Measurements from ENCODE around the gene GLA. TPM values are rescaled to one million over a fixed set of nuclear protein-coding genes. Genes with fewer than 3 reads are reported as not detected.

Gene GLA
- total and polyA plus RNA-seq, 3 donors from 2014 or later: 12.5 to 17.9 (median 16.2) TPM

GRCh38 chrX:101349193-101349562 is 58.5 kb downstream of the GLA start:
- DNase-seq: no peak
- intact Hi-C loops (cut with DNase I; ENCODE audit: low total_unique reads): no loop called here
- Histone ChIP-seq H3K9me3 (no peaks in the 10 kb centered on the region), H3K27me3 (no peaks in the 10 kb centered on the region), H3K36me3 (ENCODE audit: low read depth, missing control alignments) (no peaks in the 10 kb centered on the region), H3K4me3 (peak overlapping the region; percentile 63 to 74), H3K4me1 (no peaks in the 10 kb centered on the region), H3K27ac (peak overlapping the region in 1 of 2 donors; percentile 81)
- TF ChIP-seq CTCF (IDR thresholded peaks at IDR 0.05) (no peak), POLR2A (IDR thresholded peaks at IDR 0.05) (no peak)
- WGBS, 2 donors: 14 to 30% methylated on average over 4 of the region's 4 CpGs

DNA sequence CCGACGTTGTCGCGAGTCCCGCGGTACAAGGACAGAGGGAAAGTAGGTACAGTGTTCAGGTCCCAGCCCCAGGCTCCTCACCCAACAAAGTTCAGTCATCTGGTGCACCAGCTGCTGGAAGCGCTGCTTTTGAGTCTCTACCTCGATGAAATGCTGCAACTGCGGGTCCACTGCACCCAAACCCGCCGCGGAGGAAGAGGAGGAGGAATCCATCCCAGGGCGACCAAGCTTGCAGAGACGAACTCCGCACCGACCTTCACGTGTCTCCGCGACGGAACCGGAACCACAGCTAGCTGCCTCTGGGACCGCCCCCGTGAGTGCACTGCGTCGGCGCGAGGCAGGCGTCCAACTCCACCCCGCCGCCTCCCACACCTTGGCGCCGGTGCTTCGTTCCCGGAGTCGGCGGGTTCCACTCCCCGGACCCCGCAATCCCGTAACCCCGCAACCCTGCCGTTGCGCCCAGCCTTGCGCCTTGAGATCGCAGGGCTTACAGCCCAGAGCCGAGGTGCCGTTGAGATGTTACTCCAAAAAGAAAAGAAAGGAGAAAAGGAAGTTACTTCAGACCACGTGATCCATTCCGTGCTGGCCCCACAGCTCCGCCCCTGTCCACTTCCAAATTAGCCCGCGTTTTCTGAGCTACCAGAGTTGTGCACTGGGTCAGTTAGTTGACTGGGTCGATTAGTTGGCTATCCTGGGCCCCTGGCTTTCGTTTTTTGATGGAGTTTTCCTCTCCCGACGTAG is 59.1 kb downstream of the GLA start, which contains the start of gene TIMM8A:
Gene TIMM8A, minus strand, starts transcription at position 291 of the 741 bp plus-strand sequence. Its CDS starts 78 bp downstream, at position 213.
- WGBS, 2 donors: 0% methylated on average over 12 to 41 of the region's 55 CpGs
- H3K27ac ChIP-seq: peak within 1 kb of the TSS; percentile 81 to 84
- no peaks in the 10 kb centered on the region for H3K4me1 ChIP-seq
- peak; percentile 87 for DNase-seq
- intact Hi-C loops (cut with DNase I; ENCODE audit: low total_unique reads): no loop called here
- no peaks in the 10 kb centered on the region for H3K9me3 ChIP-seq
- peak within 1 kb of the TSS; percentile 63 to 74 for H3K4me3 ChIP-seq
- TF ChIP-seq POLR2A (IDR thresholded peaks at IDR 0.05): no peak
- TF ChIP-seq CTCF (IDR thresholded peaks at IDR 0.05): no peak
- no peaks in the 10 kb centered on the region for H3K36me3 ChIP-seq (ENCODE audit: low read depth, missing control alignments)
- no peaks in the 10 kb centered on the region for H3K27me3 ChIP-seq

DNA sequence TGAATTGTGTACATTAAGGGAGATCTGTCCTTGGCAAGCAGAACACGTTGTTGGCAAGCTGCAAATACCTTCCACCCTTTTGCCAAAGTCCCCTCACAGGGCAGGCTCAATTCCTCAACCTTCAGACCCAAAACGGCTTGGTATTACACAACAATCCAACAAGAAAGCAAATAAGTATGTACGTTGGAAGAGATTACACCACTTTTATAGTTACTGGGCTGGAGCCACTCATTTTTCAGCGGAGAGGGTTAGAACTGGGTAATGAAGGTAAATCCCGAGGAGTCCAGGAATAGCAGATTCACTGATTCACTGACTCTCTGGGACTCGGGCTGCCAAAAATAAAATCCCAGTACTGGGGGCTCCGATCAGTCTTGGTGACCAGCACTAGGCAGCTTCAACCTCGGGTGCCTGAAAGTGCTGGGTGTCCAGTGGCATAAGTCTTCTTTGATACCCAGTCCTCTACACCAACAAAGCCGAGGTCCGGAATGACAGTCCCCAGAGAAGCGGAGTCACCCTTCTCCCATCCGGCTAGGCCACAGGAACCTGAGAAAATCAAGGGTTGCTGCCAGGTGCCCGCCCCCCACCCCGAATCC is 59.8 kb downstream of the GLA start:
- TF ChIP-seq POLR2A (IDR thresholded peaks at IDR 0.05) (no peak), CTCF (IDR thresholded peaks at IDR 0.05) (no peak)
- no peaks in the 10 kb centered on the region for H3K27me3 ChIP-seq
- no peaks in the 10 kb centered on the region for H3K9me3 ChIP-seq
- intact Hi-C loops (cut with DNase I; ENCODE audit: low total_unique reads): no loop called here
- peak; percentile 15 for DNase-seq
- H3K4me3 ChIP-seq: peak overlapping the region; percentile 63 to 74
- no peaks in the 10 kb centered on the region for H3K36me3 ChIP-seq (ENCODE audit: low read depth, missing control alignments)
- peak overlapping the region in 1 of 2 donors; percentile 81 for H3K27ac ChIP-seq
- 0 to 3% methylated on average over 8 to 10 of the region's 14 CpGs for WGBS, 2 donors
- H3K4me1 ChIP-seq: no peaks in the 10 kb centered on the region

Other genes starting within 250 kb of the GLA start
- 1 to 10 TPM; 1.6 to 1.7 TPM for gene DRP2, start 188.1 kb downstream of the GLA start, total RNA-seq
- gene DRP2, start 188.1 kb downstream of the GLA start, polyA plus RNA-seq (ENCODE audit: insufficient read depth, low read depth, low replicate concordance): 0.82 TPM
- 10 to 100 TPM; 80.1 to 86.0 TPM for gene TAF7L, start 116.6 kb downstream of the GLA start, total RNA-seq
- gene TAF7L, start 116.6 kb downstream of the GLA start, polyA plus RNA-seq (ENCODE audit: insufficient read depth, low read depth, low replicate concordance): 50.0 TPM
- gene TIMM8A, start 59.2 kb downstream of the GLA start, total RNA-seq: 10 to 100 TPM in 1 of 2 donors, 1 to 10 TPM in 1; 9.3 to 11.1 TPM
- gene TIMM8A, start 59.2 kb downstream of the GLA start, polyA plus RNA-seq (ENCODE audit: insufficient read depth, low read depth, low replicate concordance): 8.2 TPM
- gene BTK, start 21.7 kb downstream of the GLA start, total RNA-seq: 1 to 10 TPM; 3.6 to 6.9 TPM
- 3.9 TPM for gene BTK, start 21.7 kb downstream of the GLA start, polyA plus RNA-seq (ENCODE audit: insufficient read depth, low read depth, low replicate concordance)
- gene RPL36A, start 16.9 kb downstream of the GLA start, total RNA-seq: 100 to 1,000 TPM; 177 to 507 TPM
- gene RPL36A, start 16.9 kb downstream of the GLA start, polyA plus RNA-seq (ENCODE audit: insufficient read depth, low read depth, low replicate concordance): 619 TPM
- gene HNRNPH2, start 297 bp upstream of the GLA start, total RNA-seq: 10 to 100 TPM; 31.1 to 39.5 TPM
- gene HNRNPH2, start 297 bp upstream of the GLA start, polyA plus RNA-seq (ENCODE audit: insufficient read depth, low read depth, low replicate concordance): 46.3 TPM
- gene ARMCX4, start 77.5 kb upstream of the GLA start, total RNA-seq: 10 to 100 TPM; 12.1 to 13.3 TPM
- 4.5 TPM for gene ARMCX4, start 77.5 kb upstream of the GLA start, polyA plus RNA-seq (ENCODE audit: insufficient read depth, low read depth, low replicate concordance)
- 10 to 100 TPM; 12.6 to 13.1 TPM for gene ARMCX1, start 142.6 kb upstream of the GLA start, total RNA-seq
- 14.3 TPM for gene ARMCX1, start 142.6 kb upstream of the GLA start, polyA plus RNA-seq (ENCODE audit: insufficient read depth, low read depth, low replicate concordance)
- gene ARMCX6, start 210.1 kb upstream of the GLA start, total RNA-seq: 10 to 100 TPM; 28.4 to 29.7 TPM
- 29.3 TPM for gene ARMCX6, start 210.1 kb upstream of the GLA start, polyA plus RNA-seq (ENCODE audit: insufficient read depth, low read depth, low replicate concordance)
- 10 to 100 TPM; 41.3 to 56.6 TPM for gene ARMCX3, start 215.2 kb upstream of the GLA start, total RNA-seq
- gene ARMCX3, start 215.2 kb upstream of the GLA start, polyA plus RNA-seq (ENCODE audit: insufficient read depth, low read depth, low replicate concordance): 32.2 TPM

Measured in testis (tissue), 3 donors.